WTC11 (cell line): Measurements from ENCODE around the gene SH3TC1. TPM values are rescaled to one million over a fixed set of nuclear protein-coding genes. Genes with fewer than 3 reads are reported as not detected.

Experiments
- ATAC-seq: fragments of 200-7000 bp; cut with Tn5 transposase; 2 replicates; pipeline ENCODE4 v1.10.0; 2021; ENCODE audit warnings: mild to moderate bottlenecking, moderate library complexity
- CTCF ChIA-PET: fragments of 300-600 bp; sonication (Branson Sonifier 250); formaldehyde crosslinking; loops from one replicate; lab custom pipeline; 2021; ENCODE audit warnings: antibody characterized with exemption; lab: Charles Lee
- POLR2A ChIA-PET: fragments of 350-600 bp; sonication (Branson Sonifier 250); formaldehyde crosslinking; loops from one replicate; lab custom pipeline; 2021; ENCODE audit warnings: antibody characterized with exemption; lab: Charles Lee
- DNase-seq: peaks from one replicate; pipeline ENCODE4 v3.0.0; 2021; ENCODE audit warnings: low spot score
- H3K27ac Mint-ChIP-seq: 2 replicates; pipeline ENCODE4 v1.8.0; 2021; ENCODE audit warnings: mixed read lengths
- H3K27me3 Mint-ChIP-seq: 2 replicates; pipeline ENCODE4 v1.8.0; 2021; ENCODE audit warnings: low read depth, mild to moderate bottlenecking, moderate library complexity, mixed read lengths
- H3K36me3 Mint-ChIP-seq: 2 replicates; pipeline ENCODE4 v1.8.0; 2021; ENCODE audit warnings: mixed read lengths
- H3K4me1 Mint-ChIP-seq: 2 replicates; pipeline ENCODE4 v1.8.0; 2022; ENCODE audit warnings: mixed read lengths
- H3K4me3 Mint-ChIP-seq: 2 replicates; pipeline ENCODE4 v1.8.0; 2021; ENCODE audit warnings: mild to moderate bottlenecking, moderate library complexity, mixed read lengths
- H3K9me3 Mint-ChIP-seq: 2 replicates; pipeline ENCODE4 v1.8.0; 2021; ENCODE audit warnings: mixed read lengths
- GABPB1 ChIP-seq: sonication (generic); formaldehyde crosslinking; IDR thresholded peaks from 2 replicates; pipeline ENCODE4 v1.8.1; 2023; ENCODE audit warnings: mild to moderate bottlenecking, missing genetic modification reagents
- JUN ChIP-seq: sonication (generic); formaldehyde crosslinking; IDR thresholded peaks from 2 replicates; pipeline ENCODE4 v1.8.0; 2023; ENCODE audit warnings: mild to moderate bottlenecking, missing genetic modification reagents
- NR2C2 ChIP-seq: sonication (generic); formaldehyde crosslinking; IDR thresholded peaks from 2 replicates; pipeline ENCODE4 v1.8.0; 2022; ENCODE audit warnings: mild to moderate bottlenecking, missing genetic modification reagents
- SOX15 ChIP-seq: fragments of 250-450 bp; sonication (Bioruptor Pico); IDR thresholded peaks from 2 replicates; pipeline ENCODE4 v1.9.0; 2021; ENCODE audit warnings: mild to moderate bottlenecking
- total RNA-seq: library from RNA; stranded (reverse); gene quantifications from 3 replicates; pipeline ENCODE4 v1.2.3, GENCODE V29; 2021
- TF ChIP-seq, protein P1 (sequence below): fragments of 250-450 bp; sonication (Bioruptor Pico); conservative IDR thresholded peaks from 2 replicates; pipeline ENCODE4 v1.9.0; 2021; ENCODE audit warnings: mild to moderate bottlenecking
- TF ChIP-seq, protein P2 (sequence below): fragments of 250-450 bp; sonication (Bioruptor Pico); IDR thresholded peaks from 2 replicates; pipeline ENCODE4 v1.9.0; 2021; ENCODE audit warnings: mild to moderate bottlenecking, borderline replicate concordance
- TF ChIP-seq, protein P3 (sequence below): sonication (generic); formaldehyde crosslinking; IDR thresholded peaks from 2 replicates; pipeline ENCODE4 v1.8.1; 2022; ENCODE audit warnings: low read depth, mild to moderate bottlenecking, moderate library complexity, missing genetic modification reagents, borderline replicate concordance

Gene SH3TC1
- total RNA-seq, 1 experiment from 2014 or later: 0.42 TPM

DNA sequence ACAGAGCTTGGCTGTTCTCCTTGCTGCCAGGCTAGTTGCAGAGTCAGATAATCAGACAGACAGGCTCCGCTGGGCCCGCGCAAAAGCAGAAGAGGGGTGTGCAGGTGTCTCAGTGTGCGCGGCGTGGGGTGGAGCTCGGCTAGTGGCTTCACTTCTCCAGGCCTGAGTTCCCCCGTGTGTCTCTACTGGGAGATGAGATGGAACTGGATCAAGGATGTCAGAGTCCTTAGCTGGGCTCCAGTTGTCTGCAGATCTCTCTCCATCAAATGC is 91.5 kb downstream of the SH3TC1 start:
- peaks cover 5% of the 10 kb centered on the region; the same call in 1 of the 2 replicates for H3K36me3 Mint-ChIP-seq
- TF ChIP-seq, protein P1, sequence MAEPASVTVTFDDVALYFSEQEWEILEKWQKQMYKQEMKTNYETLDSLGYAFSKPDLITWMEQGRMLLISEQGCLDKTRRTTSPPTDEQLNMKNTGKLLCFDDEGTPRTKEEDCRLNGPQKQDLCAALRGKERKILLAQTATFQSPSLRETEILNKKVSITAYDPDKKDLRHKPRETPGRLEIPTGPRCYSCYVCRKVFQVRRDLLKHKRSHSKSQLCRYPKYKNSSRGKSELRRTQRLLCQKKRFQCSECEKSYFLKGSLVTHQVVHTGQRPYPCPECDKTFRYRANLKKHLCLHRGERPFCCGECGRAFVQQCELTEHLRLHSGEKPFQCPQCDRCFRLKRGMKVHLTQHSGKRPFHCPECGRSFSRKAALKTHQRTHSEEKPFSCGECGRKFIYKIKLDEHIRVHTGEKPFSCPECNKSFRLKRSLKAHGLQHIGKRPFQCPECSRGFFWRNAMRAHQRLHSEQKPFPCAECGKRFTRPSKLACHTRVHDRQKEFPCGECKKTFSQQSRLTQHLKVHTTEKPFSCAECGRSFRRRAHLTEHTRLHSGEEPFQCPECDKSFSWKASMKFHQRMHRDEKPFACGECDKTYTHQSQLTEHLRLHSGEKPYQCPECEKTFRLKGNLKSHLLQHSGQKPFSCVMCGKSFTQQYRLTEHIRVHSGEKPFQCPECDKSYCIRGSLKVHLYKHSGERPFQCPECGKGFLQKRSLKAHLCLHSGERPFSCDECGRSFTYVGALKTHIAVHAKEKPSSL (CRISPR knock-in tag): no peak
- TF ChIP-seq SOX15 (CRISPR knock-in tag): no peak
- no peak for TF ChIP-seq NR2C2 (CRISPR knock-in tag)
- TF ChIP-seq, protein P2, sequence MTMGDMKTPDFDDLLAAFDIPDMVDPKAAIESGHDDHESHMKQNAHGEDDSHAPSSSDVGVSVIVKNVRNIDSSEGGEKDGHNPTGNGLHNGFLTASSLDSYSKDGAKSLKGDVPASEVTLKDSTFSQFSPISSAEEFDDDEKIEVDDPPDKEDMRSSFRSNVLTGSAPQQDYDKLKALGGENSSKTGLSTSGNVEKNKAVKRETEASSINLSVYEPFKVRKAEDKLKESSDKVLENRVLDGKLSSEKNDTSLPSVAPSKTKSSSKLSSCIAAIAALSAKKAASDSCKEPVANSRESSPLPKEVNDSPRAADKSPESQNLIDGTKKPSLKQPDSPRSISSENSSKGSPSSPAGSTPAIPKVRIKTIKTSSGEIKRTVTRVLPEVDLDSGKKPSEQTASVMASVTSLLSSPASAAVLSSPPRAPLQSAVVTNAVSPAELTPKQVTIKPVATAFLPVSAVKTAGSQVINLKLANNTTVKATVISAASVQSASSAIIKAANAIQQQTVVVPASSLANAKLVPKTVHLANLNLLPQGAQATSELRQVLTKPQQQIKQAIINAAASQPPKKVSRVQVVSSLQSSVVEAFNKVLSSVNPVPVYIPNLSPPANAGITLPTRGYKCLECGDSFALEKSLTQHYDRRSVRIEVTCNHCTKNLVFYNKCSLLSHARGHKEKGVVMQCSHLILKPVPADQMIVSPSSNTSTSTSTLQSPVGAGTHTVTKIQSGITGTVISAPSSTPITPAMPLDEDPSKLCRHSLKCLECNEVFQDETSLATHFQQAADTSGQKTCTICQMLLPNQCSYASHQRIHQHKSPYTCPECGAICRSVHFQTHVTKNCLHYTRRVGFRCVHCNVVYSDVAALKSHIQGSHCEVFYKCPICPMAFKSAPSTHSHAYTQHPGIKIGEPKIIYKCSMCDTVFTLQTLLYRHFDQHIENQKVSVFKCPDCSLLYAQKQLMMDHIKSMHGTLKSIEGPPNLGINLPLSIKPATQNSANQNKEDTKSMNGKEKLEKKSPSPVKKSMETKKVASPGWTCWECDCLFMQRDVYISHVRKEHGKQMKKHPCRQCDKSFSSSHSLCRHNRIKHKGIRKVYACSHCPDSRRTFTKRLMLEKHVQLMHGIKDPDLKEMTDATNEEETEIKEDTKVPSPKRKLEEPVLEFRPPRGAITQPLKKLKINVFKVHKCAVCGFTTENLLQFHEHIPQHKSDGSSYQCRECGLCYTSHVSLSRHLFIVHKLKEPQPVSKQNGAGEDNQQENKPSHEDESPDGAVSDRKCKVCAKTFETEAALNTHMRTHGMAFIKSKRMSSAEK: no peak
- TF ChIP-seq, protein P3, sequence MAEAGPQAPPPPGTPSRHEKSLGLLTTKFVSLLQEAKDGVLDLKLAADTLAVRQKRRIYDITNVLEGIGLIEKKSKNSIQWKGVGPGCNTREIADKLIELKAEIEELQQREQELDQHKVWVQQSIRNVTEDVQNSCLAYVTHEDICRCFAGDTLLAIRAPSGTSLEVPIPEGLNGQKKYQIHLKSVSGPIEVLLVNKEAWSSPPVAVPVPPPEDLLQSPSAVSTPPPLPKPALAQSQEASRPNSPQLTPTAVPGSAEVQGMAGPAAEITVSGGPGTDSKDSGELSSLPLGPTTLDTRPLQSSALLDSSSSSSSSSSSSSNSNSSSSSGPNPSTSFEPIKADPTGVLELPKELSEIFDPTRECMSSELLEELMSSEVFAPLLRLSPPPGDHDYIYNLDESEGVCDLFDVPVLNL: no peak
- no peak for TF ChIP-seq JUN (CRISPR knock-in tag)
- TF ChIP-seq GABPB1 (CRISPR knock-in tag): no peak
- TF ChIP-seq, all 79 proteins: peak for 0
- peaks cover 8% of the 10 kb centered on the region; the same call in 1 of the 2 replicates for H3K9me3 Mint-ChIP-seq
- CTCF ChIA-PET: interaction anchor here (1.6 to 2.8 kb wide), 5 partner anchors 16 to 317 kb away, joined by 3 to 14 read pairs (median 5); no protein-coding TSS in a partner anchor
- ATAC-seq: no peak
- H3K4me1 Mint-ChIP-seq: no peaks in the 10 kb centered on the region
- H3K4me3 Mint-ChIP-seq: no peak overlapping the region
- no peaks in the 10 kb centered on the region for H3K27me3 Mint-ChIP-seq
- no peak for DNase-seq
- no peak overlapping the region for H3K27ac Mint-ChIP-seq
- POLR2A ChIA-PET: no interaction called here

Other genes starting within 250 kb of the SH3TC1 start
- 2.6 to 3.9 TPM (median 2.8 TPM) in 3 replicates for gene ABLIM2, start 40.5 kb upstream of the SH3TC1 start, total RNA-seq
- 2.3 to 5.5 TPM (median 4.8 TPM) in 3 replicates for gene HTRA3, start 70.5 kb downstream of the SH3TC1 start, total RNA-seq
- gene ACOX3, start 241.4 kb downstream of the SH3TC1 start, total RNA-seq: 10.6 to 10.7 TPM (median 10.6 TPM) in 3 replicates
- gene TRMT44, start 241.5 kb downstream of the SH3TC1 start, total RNA-seq: 25.6 to 29.6 TPM (median 28.4 TPM) in 3 replicates